Mesothelial cell of epicardium (in vitro differentiated cells): ENCODE results near the gene GCAT. TPM values are rescaled to one million over a fixed set of nuclear protein-coding genes. Genes with fewer than 3 reads are reported as not detected.

Source experiments
- DNase-seq, 2 experiments: peaks; one replicate each; pipeline ENCODE4 v3.0.0; 2021; ENCODE audit warnings: low spot score in 2 of 2; ENCODE audit not compliant: unreplicated experiment in 2 of 2
- H3K27ac Mint-ChIP-seq: 2 replicates; pipeline ENCODE4 v1.8.0; 2021; ENCODE audit warnings: mixed read lengths
- H3K27me3 Mint-ChIP-seq: 2 replicates; pipeline ENCODE4 v1.8.0; 2021; ENCODE audit warnings: low read depth, mixed read lengths
- H3K36me3 Mint-ChIP-seq: 2 replicates; pipeline ENCODE4 v1.8.0; 2021; ENCODE audit warnings: mixed read lengths
- H3K4me1 Mint-ChIP-seq: 2 replicates; pipeline ENCODE4 v1.8.0; 2021; ENCODE audit warnings: mixed read lengths
- H3K4me3 Mint-ChIP-seq: 2 replicates; pipeline ENCODE4 v1.8.0; 2021; ENCODE audit warnings: mild to moderate bottlenecking, moderate library complexity, mixed read lengths
- H3K9me3 Mint-ChIP-seq: 2 replicates; pipeline ENCODE4 v1.8.0; 2021; ENCODE audit warnings: mixed read lengths
- total RNA-seq: library from RNA; stranded (reverse); gene quantifications from 3 replicates; pipeline ENCODE4 v1.2.1, GENCODE V29; 2021
- TF ChIP-seq, protein P1 (sequence below): fragments of 200-600 bp; sonication (generic); IDR thresholded peaks from one replicate; pipeline ENCODE4 v1.5.0; 2021; ENCODE audit warnings: antibody characterized with exemption; ENCODE audit not compliant: unreplicated experiment

The GCAT gene
- total RNA-seq, 1 donor from 2014 or later: 12.5 TPM

- peaks cover 57% of the 10 kb centered on the region for H3K27me3 Mint-ChIP-seq
- H3K27ac Mint-ChIP-seq: no peak overlapping the region
- no peaks in the 10 kb centered on the region for H3K36me3 Mint-ChIP-seq
- no peak overlapping the region for H3K4me3 Mint-ChIP-seq
- H3K4me1 Mint-ChIP-seq: peaks cover 14% of the 10 kb centered on the region
- no peak for DNase-seq
- H3K9me3 Mint-ChIP-seq: no peaks in the 10 kb centered on the region
- TF ChIP-seq, protein P1, sequence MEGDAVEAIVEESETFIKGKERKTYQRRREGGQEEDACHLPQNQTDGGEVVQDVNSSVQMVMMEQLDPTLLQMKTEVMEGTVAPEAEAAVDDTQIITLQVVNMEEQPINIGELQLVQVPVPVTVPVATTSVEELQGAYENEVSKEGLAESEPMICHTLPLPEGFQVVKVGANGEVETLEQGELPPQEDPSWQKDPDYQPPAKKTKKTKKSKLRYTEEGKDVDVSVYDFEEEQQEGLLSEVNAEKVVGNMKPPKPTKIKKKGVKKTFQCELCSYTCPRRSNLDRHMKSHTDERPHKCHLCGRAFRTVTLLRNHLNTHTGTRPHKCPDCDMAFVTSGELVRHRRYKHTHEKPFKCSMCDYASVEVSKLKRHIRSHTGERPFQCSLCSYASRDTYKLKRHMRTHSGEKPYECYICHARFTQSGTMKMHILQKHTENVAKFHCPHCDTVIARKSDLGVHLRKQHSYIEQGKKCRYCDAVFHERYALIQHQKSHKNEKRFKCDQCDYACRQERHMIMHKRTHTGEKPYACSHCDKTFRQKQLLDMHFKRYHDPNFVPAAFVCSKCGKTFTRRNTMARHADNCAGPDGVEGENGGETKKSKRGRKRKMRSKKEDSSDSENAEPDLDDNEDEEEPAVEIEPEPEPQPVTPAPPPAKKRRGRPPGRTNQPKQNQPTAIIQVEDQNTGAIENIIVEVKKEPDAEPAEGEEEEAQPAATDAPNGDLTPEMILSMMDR: no peak
Observed at GRCh38 chr22:37820350-37820749, 12.6 kb downstream of the GCAT start.

GRCh38 chr22:37822079-37822833 is 14.5 kb downstream of the GCAT start:
- DNase-seq: no peak
- H3K36me3 Mint-ChIP-seq: no peaks in the 10 kb centered on the region
- H3K27me3 Mint-ChIP-seq: peaks cover 62% of the 10 kb centered on the region
- no peaks in the 10 kb centered on the region for H3K9me3 Mint-ChIP-seq
- TF ChIP-seq, protein P1: no peak
- H3K4me1 Mint-ChIP-seq: peaks cover 16% of the 10 kb centered on the region
- H3K27ac Mint-ChIP-seq: no peak overlapping the region
- no peak overlapping the region for H3K4me3 Mint-ChIP-seq

- Mint-ChIP-seq H3K27ac (no peak within 1 kb of the TSS), H3K4me1 (peaks cover 9% of the 10 kb centered on the region), H3K4me3 (no peak within 1 kb of the TSS), H3K27me3 (peaks cover 60% of the 10 kb centered on the region), H3K36me3 (peaks cover 3% of the 10 kb centered on the region), H3K9me3 (no peaks in the 10 kb centered on the region)
- no peak for DNase-seq
- TF ChIP-seq, protein P1: no peak
Observed at GRCh38 chr22:37823134-37823985, 15.6 kb downstream of the GCAT start, which contains the start of gene GALR3. GALR3 (plus strand) TSS chr22:37823382; CDS start chr22:37823407, 25 bp downstream.

DNA sequence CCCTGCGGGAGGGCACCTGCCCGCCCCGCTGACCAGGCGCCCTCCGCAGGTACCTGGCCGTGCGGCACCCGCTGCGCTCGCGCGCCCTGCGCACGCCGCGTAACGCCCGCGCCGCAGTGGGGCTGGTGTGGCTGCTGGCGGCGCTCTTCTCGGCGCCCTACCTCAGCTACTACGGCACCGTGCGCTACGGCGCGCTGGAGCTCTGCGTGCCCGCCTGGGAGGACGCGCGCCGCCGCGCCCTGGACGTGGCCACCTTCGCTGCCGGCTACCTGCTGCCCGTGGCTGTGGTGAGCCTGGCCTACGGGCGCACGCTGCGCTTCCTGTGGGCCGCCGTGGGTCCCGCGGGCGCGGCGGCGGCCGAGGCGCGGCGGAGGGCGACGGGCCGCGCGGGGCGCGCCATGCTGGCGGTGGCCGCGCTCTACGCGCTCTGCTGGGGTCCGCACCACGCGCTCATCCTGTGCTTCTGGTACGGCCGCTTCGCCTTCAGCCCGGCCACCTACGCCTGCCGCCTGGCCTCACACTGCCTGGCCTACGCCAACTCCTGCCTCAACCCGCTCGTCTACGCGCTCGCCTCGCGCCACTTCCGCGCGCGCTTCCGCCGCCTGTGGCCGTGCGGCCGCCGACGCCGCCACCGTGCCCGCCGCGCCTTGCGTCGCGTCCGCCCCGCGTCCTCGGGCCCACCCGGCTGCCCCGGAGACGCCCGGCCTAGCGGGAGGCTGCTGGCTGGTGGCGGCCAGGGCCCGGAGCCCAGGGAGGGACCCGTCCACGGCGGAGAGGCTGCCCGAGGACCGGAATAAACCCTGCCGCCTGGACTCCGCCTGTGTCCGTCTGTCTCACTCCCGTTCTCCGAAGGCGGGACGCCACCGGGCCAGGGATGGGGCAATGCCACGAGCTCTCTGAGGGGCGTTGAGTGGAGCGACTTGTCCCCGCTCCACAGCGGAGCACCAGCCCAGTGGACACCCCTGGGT is 17.2 kb downstream of the GCAT start:
- no peak for DNase-seq
- Mint-ChIP-seq H3K36me3 (peaks cover 8% of the 10 kb centered on the region), H3K27ac (no peak overlapping the region), H3K4me3 (peak overlapping the region; percentile 54), H3K4me1 (peaks cover 3% of the 10 kb centered on the region), H3K9me3 (no peaks in the 10 kb centered on the region), H3K27me3 (peaks cover 47% of the 10 kb centered on the region)
- TF ChIP-seq, protein P1: no peak

DNA sequence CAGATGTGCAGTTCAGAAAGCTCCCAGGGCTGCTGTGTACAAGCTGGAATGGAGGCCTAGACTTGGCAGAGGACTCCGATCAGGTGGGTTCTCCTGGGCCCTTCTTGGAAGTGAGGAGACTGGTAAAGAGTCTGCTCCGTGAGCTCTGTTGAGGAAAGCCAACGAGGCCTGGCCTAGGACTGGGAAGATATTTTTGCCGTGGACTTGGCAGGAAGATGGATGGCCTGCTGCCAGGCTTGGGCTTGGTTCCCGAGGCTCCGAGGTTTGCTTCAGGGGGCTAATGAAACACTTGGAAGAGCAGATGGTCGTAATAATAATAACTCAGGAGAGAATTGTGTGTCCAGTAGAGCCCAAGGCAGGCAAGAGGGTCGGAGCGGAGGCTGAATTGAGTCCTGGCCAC is 19.3 kb downstream of the GCAT start:
- peaks cover 8% of the 10 kb centered on the region for H3K36me3 Mint-ChIP-seq
- H3K4me3 Mint-ChIP-seq: no peak overlapping the region
- H3K27me3 Mint-ChIP-seq: peaks cover 30% of the 10 kb centered on the region
- no peak overlapping the region for H3K27ac Mint-ChIP-seq
- no peaks in the 10 kb centered on the region for H3K9me3 Mint-ChIP-seq
- no peak for DNase-seq
- TF ChIP-seq, protein P1: no peak
- H3K4me1 Mint-ChIP-seq: peaks cover 3% of the 10 kb centered on the region
